Body of pancreas (tissue), 4 donors: ENCODE measurements around the gene IRF2. TPM values are rescaled to one million over a fixed set of nuclear protein-coding genes. Genes with fewer than 3 reads are reported as not detected.

Experiments
- ATAC-seq: fragments of 150-250 bp; one replicate; pipeline ENCODE4 v1.9.1; 2016
- DNase-seq, 4 donors: peaks; one replicate each; pipeline ENCODE4 v3.0.0-alpha.2; 2019
- H3K27ac ChIP-seq, 4 donors: fragments of 200-600 bp; sonication (generic); 1 replicate in 3 of 4; 2 replicates in 1 of 4; pipeline versions ENCODE4 v1.5.1 to v1.6.1; 2016 to 2019; ENCODE audit warnings: mild to moderate bottlenecking in 1 of 4, mixed read lengths in 1 of 4, moderate library complexity in 1 of 4
- H3K27me3 ChIP-seq, 2 donors: fragments of 200-600 bp; sonication (generic); one replicate each; pipeline ENCODE4 v1.6.0; 2016; ENCODE audit warnings: mild to moderate bottlenecking in 1 of 2
- H3K36me3 ChIP-seq, 2 donors: fragments of 200-600 bp; sonication (generic); replicated peaks in 1 of 2; 2 replicates each; pipeline ENCODE4 v1.5.1; 2016; ENCODE audit warnings: low read depth in 2 of 2; ENCODE audit not compliant: insufficient read depth in 1 of 2
- H3K4me1 ChIP-seq: fragments of 200-600 bp; sonication (generic); one replicate; pipeline ENCODE4 v1.6.0; 2016
- H3K4me3 ChIP-seq, 2 donors: fragments of 200-600 bp; sonication (generic); 1 replicate in 1 of 2; 2 replicates in 1 of 2; pipeline ENCODE4 v1.5.1; 2016 to 2019
- H3K9me3 ChIP-seq, 3 donors: fragments of 200-600 bp; sonication (generic); 1 replicate in 2 of 3; 2 replicates in 1 of 3; pipeline ENCODE4 v1.5.1; 2016
- CTCF ChIP-seq, 7 experiments: fragments of 450-650 bp in 4 of 7; fragments of 200-600 bp in 3 of 7; sonication (generic) in 3 of 7; IDR thresholded peaks; one replicate each; pipeline ENCODE4 v1.5.1; 2016 to 2019; ENCODE audit warnings: antibody characterized with exemption in 7 of 7
- POLR2A ChIP-seq, 3 donors: fragments of 450-650 bp; IDR thresholded peaks; one replicate each; pipeline ENCODE4 v1.6.1; 2016; ENCODE audit warnings: antibody characterized with exemption in 3 of 3, mild to moderate bottlenecking in 2 of 3
- WGBS, 2 donors: methylation state at CpG; one replicate each; pipeline ENCODE4 v1.1.5; 2017; 5-methylcytosine and 5-hydroxymethylcytosine counted together
- intact Hi-C: fragments of 100-400 bp; cut with DNase I; formaldehyde crosslinking; loops from one replicate; pipeline ENCODE4 v1.15.1; 2023
- total RNA-seq, 2 donors: library from RNA; depleted of rRNA; stranded (reverse); fragments of >200 nt; gene quantifications; one replicate each; pipeline ENCODE4 v1.1.0, GENCODE V29; 2016

The IRF2 gene
- total RNA-seq, 2 donors from 2014 or later = 12.5 to 14.5 TPM

GRCh38 chr4:184471881-184472613, 2.3 kb downstream of the IRF2 start:
- Histone ChIP-seq H3K9me3 (no peaks in the 10 kb centered on the region), H3K36me3 (no peaks in the 10 kb centered on the region), H3K4me1 (peaks cover 59% of the 10 kb centered on the region), H3K27me3 (no peaks in the 10 kb centered on the region), H3K4me3 (peak overlapping the region; percentile 41 to 49), H3K27ac (peak overlapping the region; percentile 90 to 97 (median 95))
- no peak for TF ChIP-seq POLR2A (IDR thresholded peaks at IDR 0.05)
- TF ChIP-seq CTCF (IDR thresholded peaks at IDR 0.05) = no peak
- 4% methylated on average over 13 of the region's 13 CpGs for WGBS, 2 donors
- ATAC-seq (no peak), DNase-seq (no peak)
- intact Hi-C loops = loop anchor here (10.0 kb wide), 1 partner anchor 63 kb away; no protein-coding TSS in a partner anchor

- ATAC-seq (no peak), DNase-seq (no peak)
- TF ChIP-seq CTCF (IDR thresholded peaks at IDR 0.05) = no peak
- TF ChIP-seq POLR2A (IDR thresholded peaks at IDR 0.05) = no peak
- intact Hi-C loops = loop anchor here (10.0 kb wide), 1 partner anchor 64 kb away; no protein-coding TSS in a partner anchor
- no peaks in the 10 kb centered on the region for H3K36me3 ChIP-seq
- H3K4me3 ChIP-seq = no peak overlapping the region
- no peak overlapping the region for H3K27ac ChIP-seq
- WGBS, 2 donors = 25 to 32% methylated on average over 2 of the region's 2 CpGs
- no peaks in the 10 kb centered on the region for H3K27me3 ChIP-seq
- peaks cover 46% of the 10 kb centered on the region for H3K4me1 ChIP-seq
- H3K9me3 ChIP-seq = no peaks in the 10 kb centered on the region
These were observed 3.6 kb downstream of the IRF2 start for GRCh38 chr4:184470785-184471110.

GRCh38 chr4:184466634-184467033, 7.7 kb downstream of the IRF2 start:
- ATAC-seq = no peak
- H3K4me1 ChIP-seq = peaks cover 50% of the 10 kb centered on the region

GRCh38 chr4:184464759-184465454, 9.4 kb downstream of the IRF2 start:
- Histone ChIP-seq H3K27me3 (no peaks in the 10 kb centered on the region), H3K9me3 (no peaks in the 10 kb centered on the region), H3K4me1 (peaks cover 36% of the 10 kb centered on the region), H3K4me3 (no peak overlapping the region), H3K36me3 (no peaks in the 10 kb centered on the region), H3K27ac (no peak overlapping the region)
- intact Hi-C loops = no loop called here
- ATAC-seq (no peak), DNase-seq (no peak)
- WGBS, 2 donors = 80 to 83% methylated on average over 5 of the region's 5 CpGs
- no peak for TF ChIP-seq CTCF (IDR thresholded peaks at IDR 0.05)
- TF ChIP-seq POLR2A (IDR thresholded peaks at IDR 0.05) = no peak

More at GRCh38 chr4:184466634-184467033, 7.7 kb downstream of the IRF2 start:
- no peak for DNase-seq
- TF ChIP-seq POLR2A (IDR thresholded peaks at IDR 0.05) (no peak), CTCF (IDR thresholded peaks at IDR 0.05) (no peak)
- H3K27ac ChIP-seq = no peak overlapping the region
- H3K27me3 ChIP-seq = no peaks in the 10 kb centered on the region
- 87 to 97% methylated on average over 2 of the region's 2 CpGs for WGBS, 2 donors
- intact Hi-C loops = no loop called here
- no peaks in the 10 kb centered on the region for H3K36me3 ChIP-seq
- no peak overlapping the region for H3K4me3 ChIP-seq
- H3K9me3 ChIP-seq = no peaks in the 10 kb centered on the region
